ENCODE results near the gene TCEAL7.
A peak's percentile ranks its signal among the peaks of the same experiment; 100 is the strongest.
"Not testable (repeated sequence)": the region's sequence is repeated elsewhere in the genome, so short reads cannot be mapped to it uniquely, and the experiment has no call there.

Gene TCEAL7

GRCh38 chrX:103343105-103343504 lies 13.1 kb downstream of the TCEAL7 start:
- peaks cover 0 to 1% (median 0%) of the 10 kb centered on the region in 5 donors for H3K4me1 ChIP-seq (ENCODE audit: control insufficient read depth in 5 of 5, insufficient read depth in 5 of 5, low read length in 5 of 5)
- no peak overlapping the region for H3K9ac ChIP-seq (ENCODE audit: low read length in 5 of 5)
- no peak overlapping the region for H3K27ac ChIP-seq (ENCODE audit: low read depth, low read length)
- H3K27me3 ChIP-seq (ENCODE audit: control insufficient read depth in 5 of 5, insufficient read depth in 4 of 5, low read length in 5 of 5) = peaks cover 5 to 20% (median 10%) of the 10 kb centered on the region in 5 donors
- H3K36me3 ChIP-seq (ENCODE audit: control insufficient read depth in 5 of 5, insufficient read depth in 5 of 5, low read length in 5 of 5) = no peaks in the 10 kb centered on the region
- no peaks in the 10 kb centered on the region for H3K9me3 ChIP-seq (ENCODE audit: control insufficient read depth in 5 of 5, low read length in 5 of 5)
- no peak overlapping the region for H3K4me3 ChIP-seq (ENCODE audit: low read depth in 1 of 5, low read length in 5 of 5)

- H3K9me3 ChIP-seq (ENCODE audit: control insufficient read depth in 5 of 5, low read length in 5 of 5) = no peaks in the 10 kb centered on the region
- no peak overlapping the region for H3K27ac ChIP-seq (ENCODE audit: low read depth, low read length)
- H3K9ac ChIP-seq (ENCODE audit: low read length in 5 of 5) = no peak overlapping the region
- no peak overlapping the region for H3K4me3 ChIP-seq (ENCODE audit: low read depth in 1 of 5, low read length in 5 of 5)
- peaks cover 0 to 1% (median 0%) of the 10 kb centered on the region in 5 donors for H3K4me1 ChIP-seq (ENCODE audit: control insufficient read depth in 5 of 5, insufficient read depth in 5 of 5, low read length in 5 of 5)
- peaks cover 10 to 19% (median 15%) of the 10 kb centered on the region in 5 donors for H3K27me3 ChIP-seq (ENCODE audit: control insufficient read depth in 5 of 5, insufficient read depth in 4 of 5, low read length in 5 of 5)
- H3K36me3 ChIP-seq (ENCODE audit: control insufficient read depth in 5 of 5, insufficient read depth in 5 of 5, low read length in 5 of 5) = no peaks in the 10 kb centered on the region
Observed at GRCh38 chrX:103344606-103345005, 14.6 kb downstream of the TCEAL7 start.

GRCh38 chrX:103347682-103348397 lies 17.8 kb downstream of the TCEAL7 start:
- H3K27me3 ChIP-seq (ENCODE audit: control insufficient read depth in 5 of 5, insufficient read depth in 4 of 5, low read length in 5 of 5) = peaks cover 12 to 19% (median 15%) of the 10 kb centered on the region in 5 donors

GRCh38 chrX:103356130-103356798 lies 26.2 kb downstream of the TCEAL7 start, which contains the start of gene TCEAL9:
TSS of gene TCEAL9 (plus strand) at chrX:103356506. CDS start at chrX:103357685, 1,179 bp downstream.
- no peaks in the 10 kb centered on the region for H3K36me3 ChIP-seq (ENCODE audit: control insufficient read depth in 5 of 5, insufficient read depth in 5 of 5, low read length in 5 of 5)
- H3K4me3 ChIP-seq (ENCODE audit: low read depth in 1 of 5, low read length in 5 of 5) = peak within 1 kb of the TSS; percentile 72 to 91 (median 79)
- peak within 1 kb of the TSS; percentile 79 to 87 (median 83) for H3K9ac ChIP-seq (ENCODE audit: low read length in 5 of 5)
- peaks cover 0 to 2% (median 0%) of the 10 kb centered on the region in 5 donors for H3K27me3 ChIP-seq (ENCODE audit: control insufficient read depth in 5 of 5, insufficient read depth in 4 of 5, low read length in 5 of 5)
- H3K4me1 ChIP-seq (ENCODE audit: control insufficient read depth in 5 of 5, insufficient read depth in 5 of 5, low read length in 5 of 5) = peaks cover 0 to 4% (median 0%) of the 10 kb centered on the region in 5 donors
- H3K27ac ChIP-seq (ENCODE audit: low read depth, low read length) = peak within 1 kb of the TSS; percentile 96
- no peaks in the 10 kb centered on the region for H3K9me3 ChIP-seq (ENCODE audit: control insufficient read depth in 5 of 5, low read length in 5 of 5)

More at GRCh38 chrX:103347682-103348397, 17.8 kb downstream of the TCEAL7 start:
- Histone ChIP-seq H3K9ac (ENCODE audit: low read length in 5 of 5) (no peak overlapping the region), H3K4me1 (ENCODE audit: control insufficient read depth in 5 of 5, insufficient read depth in 5 of 5, low read length in 5 of 5) (peaks cover 0 to 1% (median 0%) of the 10 kb centered on the region in 5 donors), H3K27ac (ENCODE audit: low read depth, low read length) (no peak overlapping the region), H3K9me3 (ENCODE audit: control insufficient read depth in 5 of 5, low read length in 5 of 5) (no peaks in the 10 kb centered on the region), H3K36me3 (ENCODE audit: control insufficient read depth in 5 of 5, insufficient read depth in 5 of 5, low read length in 5 of 5) (no peaks in the 10 kb centered on the region), H3K4me3 (ENCODE audit: low read depth in 1 of 5, low read length in 5 of 5) (no peak overlapping the region)

GRCh38 chrX:103356858-103357257 lies 26.8 kb downstream of the TCEAL7 start:
- H3K9ac ChIP-seq (ENCODE audit: low read length in 5 of 5) = peak overlapping the region; percentile 79 to 87 (median 83)
- H3K27ac ChIP-seq (ENCODE audit: low read depth, low read length) = peak overlapping the region; percentile 96

GRCh38 chrX:103357871-103358270 lies 27.8 kb downstream of the TCEAL7 start:
- Histone ChIP-seq H3K9me3 (ENCODE audit: control insufficient read depth in 5 of 5, low read length in 5 of 5) (no peaks in the 10 kb centered on the region), H3K4me1 (ENCODE audit: control insufficient read depth in 5 of 5, insufficient read depth in 5 of 5, low read length in 5 of 5) (peaks cover 0 to 4% (median 0%) of the 10 kb centered on the region in 5 donors), H3K27ac (ENCODE audit: low read depth, low read length) (peak overlapping the region; percentile 96), H3K36me3 (ENCODE audit: control insufficient read depth in 5 of 5, insufficient read depth in 5 of 5, low read length in 5 of 5) (no peaks in the 10 kb centered on the region), H3K4me3 (ENCODE audit: low read depth in 1 of 5, low read length in 5 of 5) (peak overlapping the region in 1 of 5 donors; percentile 81), H3K27me3 (ENCODE audit: control insufficient read depth in 5 of 5, insufficient read depth in 4 of 5, low read length in 5 of 5) (peaks cover 0 to 2% (median 0%) of the 10 kb centered on the region in 5 donors), H3K9ac (ENCODE audit: low read length in 5 of 5) (no peak overlapping the region)

More at GRCh38 chrX:103356858-103357257, 26.8 kb downstream of the TCEAL7 start:
- peaks cover 0 to 4% (median 0%) of the 10 kb centered on the region in 5 donors for H3K4me1 ChIP-seq (ENCODE audit: control insufficient read depth in 5 of 5, insufficient read depth in 5 of 5, low read length in 5 of 5)
- peak overlapping the region; percentile 72 to 91 (median 79) for H3K4me3 ChIP-seq (ENCODE audit: low read depth in 1 of 5, low read length in 5 of 5)
- H3K36me3 ChIP-seq (ENCODE audit: control insufficient read depth in 5 of 5, insufficient read depth in 5 of 5, low read length in 5 of 5) = no peaks in the 10 kb centered on the region
- H3K27me3 ChIP-seq (ENCODE audit: control insufficient read depth in 5 of 5, insufficient read depth in 4 of 5, low read length in 5 of 5) = peaks cover 0 to 2% (median 0%) of the 10 kb centered on the region in 5 donors
- no peaks in the 10 kb centered on the region for H3K9me3 ChIP-seq (ENCODE audit: control insufficient read depth in 5 of 5, low read length in 5 of 5)

- not testable (repeated sequence) for H3K27me3 ChIP-seq (ENCODE audit: control insufficient read depth in 5 of 5, insufficient read depth in 4 of 5, low read length in 5 of 5)
Observed at GRCh38 chrX:103359605-103360004, 29.6 kb downstream of the TCEAL7 start.

GRCh38 chrX:103360092-103360491 lies 30.1 kb downstream of the TCEAL7 start:
- no peak overlapping the region for H3K9ac ChIP-seq (ENCODE audit: low read length in 5 of 5)
- H3K36me3 ChIP-seq (ENCODE audit: control insufficient read depth in 5 of 5, insufficient read depth in 5 of 5, low read length in 5 of 5) = no peaks in the 10 kb centered on the region
- H3K27ac ChIP-seq (ENCODE audit: low read depth, low read length) = no peak overlapping the region
- peaks cover 0 to 2% (median 0%) of the 10 kb centered on the region in 5 donors for H3K27me3 ChIP-seq (ENCODE audit: control insufficient read depth in 5 of 5, insufficient read depth in 4 of 5, low read length in 5 of 5)
- H3K4me1 ChIP-seq (ENCODE audit: control insufficient read depth in 5 of 5, insufficient read depth in 5 of 5, low read length in 5 of 5) = peaks cover 0 to 4% (median 0%) of the 10 kb centered on the region in 5 donors
- H3K9me3 ChIP-seq (ENCODE audit: control insufficient read depth in 5 of 5, low read length in 5 of 5) = no peaks in the 10 kb centered on the region
- H3K4me3 ChIP-seq (ENCODE audit: low read depth in 1 of 5, low read length in 5 of 5) = no peak overlapping the region

More at GRCh38 chrX:103359605-103360004, 29.6 kb downstream of the TCEAL7 start:
- H3K4me1 ChIP-seq (ENCODE audit: control insufficient read depth in 5 of 5, insufficient read depth in 5 of 5, low read length in 5 of 5); H3K36me3 ChIP-seq (ENCODE audit: control insufficient read depth in 5 of 5, insufficient read depth in 5 of 5, low read length in 5 of 5); H3K27ac ChIP-seq (ENCODE audit: low read depth, low read length); H3K9ac ChIP-seq (ENCODE audit: low read length in 5 of 5); H3K9me3 ChIP-seq (ENCODE audit: control insufficient read depth in 5 of 5, low read length in 5 of 5); H3K4me3 ChIP-seq (ENCODE audit: low read depth in 1 of 5, low read length in 5 of 5): not testable (repeated sequence)

GRCh38 chrX:103360916-103361315 lies 30.9 kb downstream of the TCEAL7 start:
- Histone ChIP-seq H3K27me3 (ENCODE audit: control insufficient read depth in 5 of 5, insufficient read depth in 4 of 5, low read length in 5 of 5) (peaks cover 0 to 2% (median 0%) of the 10 kb centered on the region in 5 donors), H3K9me3 (ENCODE audit: control insufficient read depth in 5 of 5, low read length in 5 of 5) (no peaks in the 10 kb centered on the region), H3K4me3 (ENCODE audit: low read depth in 1 of 5, low read length in 5 of 5) (no peak overlapping the region), H3K9ac (ENCODE audit: low read length in 5 of 5) (no peak overlapping the region), H3K4me1 (ENCODE audit: control insufficient read depth in 5 of 5, insufficient read depth in 5 of 5, low read length in 5 of 5) (peaks cover 0 to 4% (median 0%) of the 10 kb centered on the region in 5 donors), H3K27ac (ENCODE audit: low read depth, low read length) (no peak overlapping the region), H3K36me3 (ENCODE audit: control insufficient read depth in 5 of 5, insufficient read depth in 5 of 5, low read length in 5 of 5) (no peaks in the 10 kb centered on the region)

- H3K27me3 ChIP-seq (ENCODE audit: control insufficient read depth in 5 of 5, insufficient read depth in 4 of 5, low read length in 5 of 5) = peaks cover 0 to 2% (median 0%) of the 10 kb centered on the region in 5 donors
- H3K9me3 ChIP-seq (ENCODE audit: control insufficient read depth in 5 of 5, low read length in 5 of 5) = no peaks in the 10 kb centered on the region
- H3K9ac ChIP-seq (ENCODE audit: low read length in 5 of 5) = no peak overlapping the region
- peaks cover 0 to 2% (median 0%) of the 10 kb centered on the region in 5 donors for H3K4me1 ChIP-seq (ENCODE audit: control insufficient read depth in 5 of 5, insufficient read depth in 5 of 5, low read length in 5 of 5)
- H3K36me3 ChIP-seq (ENCODE audit: control insufficient read depth in 5 of 5, insufficient read depth in 5 of 5, low read length in 5 of 5) = no peaks in the 10 kb centered on the region
- no peak overlapping the region for H3K4me3 ChIP-seq (ENCODE audit: low read depth in 1 of 5, low read length in 5 of 5)
- H3K27ac ChIP-seq (ENCODE audit: low read depth, low read length) = no peak overlapping the region
Observed at GRCh38 chrX:103361798-103362197, 31.8 kb downstream of the TCEAL7 start.

All from subcutaneous abdominal adipose tissue (tissue), 5 donors.